Psoas muscle (tissue), 8 donors: Measurements from ENCODE around the gene SRXN1. TPM values are rescaled to one million over a fixed set of nuclear protein-coding genes. Genes with fewer than 3 reads are reported as not detected.

Source experiments
- ATAC-seq, 4 donors: fragments of 200-7000 bp; cut with Tn5 transposase; one replicate each; pipeline ENCODE4 v1.9.1; 2020; ENCODE audit warnings: moderate library complexity in 3 of 4, mild to moderate bottlenecking in 2 of 4
- DNase-seq, 2 donors: peaks; one replicate each; pipeline ENCODE4 v3.0.0-alpha.2; 2020
- H3K27ac ChIP-seq: fragments of 200-600 bp; one replicate; pipeline ENCODE4 v1.8.0; 2022
- H3K27me3 ChIP-seq, 3 donors: fragments of 200-600 bp in 1 of 3; one replicate each; pipeline versions ENCODE4 v1.6.1 to v1.8.0; 2013 to 2022; ENCODE audit warnings: low read length in 2 of 3, mild to moderate bottlenecking in 2 of 3, moderate library complexity in 1 of 3; ENCODE audit not compliant: insufficient read depth in 3 of 3
- H3K36me3 ChIP-seq, 2 donors: fragments of 200-600 bp in 1 of 2; one replicate each; pipeline versions ENCODE4 v1.6.1 to v1.8.0; 2013 to 2022; ENCODE audit warnings: low read depth in 1 of 2, mild to moderate bottlenecking in 1 of 2, moderate library complexity in 1 of 2; ENCODE audit not compliant: insufficient read depth in 1 of 2
- H3K4me1 ChIP-seq: fragments of 200-600 bp; one replicate; pipeline ENCODE4 v1.8.0; 2022
- H3K4me3 ChIP-seq: fragments of 200-600 bp; one replicate; pipeline ENCODE4 v1.8.0; 2022; ENCODE audit warnings: mild to moderate bottlenecking
- H3K9me3 ChIP-seq: fragments of 200-600 bp; one replicate; pipeline ENCODE4 v1.8.0; 2022
- WGBS, 3 donors: extraction: QIAGEN DNeasy Blood & Tissue Kit; methylation state at CpG; one replicate each; pipeline versions ENCODE4 v1.1.6 to v1.1.7; 2013; 5-methylcytosine and 5-hydroxymethylcytosine counted together
- intact Hi-C, 2 donors: fragments of 100-400 bp; cut with DNase I; formaldehyde crosslinking; loops; one replicate each; pipeline versions ENCODE4 v1.11.0 to v1.14.2; 2022
- polyA plus RNA-seq, 3 donors: library from polyadenylated mRNA; stranded (reverse); fragments of 200-250 nt; gene quantifications; one replicate each; pipeline ENCODE4 v1.2.3, GENCODE V29; 2013
- total RNA-seq, 4 donors: library from RNA; stranded (reverse); fragmentation: NEBNext Ultra II Directional in 2 of 4; extraction: Animal tissue kit (Norgen Biotek cat#: 25700) in 2 of 4; gene quantifications; one replicate each; pipeline versions ENCODE4 v1.2.1 to v1.2.4, GENCODE V29; 2021 to 2023
- TF ChIP-seq, protein P1 (sequence below): fragments of 200-600 bp; IDR thresholded peaks from one replicate; pipeline ENCODE4 v1.8.0; 2022; ENCODE audit warnings: antibody characterized with exemption
- donor health status: healthy with polysubstance abuse.
- donor health status: DM: no; HTN: no; CAD: no; lungs with moderate emphysema.
- donor health status: Bipolar disorder and iron deficiency.
- donor health status: healthy.
- donor health status: DM: yes; HTN: yes; CAD: no.
- donor health status: DM: no; HTN: no; CAD: no.
- donor health status: DM: no; HTN: no; CAD: no.
- donor health status: DM: yes; HTN: yes; CAD: no.

Gene SRXN1
- total and polyA plus RNA-seq, 7 donors: 30.7 to 172 (median 69.6) TPM

DNA sequence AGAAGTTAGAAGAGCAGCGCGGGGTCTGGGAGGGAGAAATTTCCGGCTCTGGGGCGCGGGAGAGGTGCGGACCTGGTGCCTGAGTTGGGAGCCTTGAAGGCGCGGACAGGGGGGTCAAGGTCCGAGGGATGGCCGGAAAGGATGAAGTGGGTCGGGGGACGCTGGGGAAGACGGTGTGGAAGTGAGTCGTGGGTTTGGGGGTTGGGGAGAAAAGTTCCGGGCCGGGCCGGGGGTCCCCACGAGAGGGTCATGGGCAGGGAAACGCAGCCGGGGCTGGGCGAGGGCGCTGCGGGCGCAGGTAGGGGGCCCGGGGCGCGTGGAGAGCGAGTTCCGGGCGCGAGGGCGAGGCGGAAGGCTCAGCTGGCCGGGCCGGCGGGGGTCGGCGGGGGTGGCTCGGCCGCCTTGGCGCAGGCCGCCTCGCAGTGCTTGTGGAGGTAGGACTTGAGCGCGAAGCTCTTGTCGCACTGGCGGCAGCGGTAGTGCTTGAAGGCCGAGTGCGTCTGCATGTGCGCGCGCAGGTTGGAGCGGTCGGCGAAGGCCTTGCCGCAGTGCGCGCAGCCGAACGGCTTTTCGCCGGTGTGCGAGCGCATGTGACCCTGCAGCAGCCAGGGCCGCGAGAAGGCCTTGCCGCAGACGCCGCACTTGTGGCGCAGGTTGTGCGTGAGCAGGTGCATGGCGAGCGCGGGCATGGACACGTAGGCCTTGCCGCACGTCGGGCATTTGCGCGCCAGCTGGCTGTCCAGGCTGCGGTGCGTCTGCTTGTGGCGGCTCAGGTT is 10.5 kb upstream of the SRXN1 start:
- peaks cover 7% of the 10 kb centered on the region for H3K4me1 ChIP-seq
- peak overlapping the region; percentile 28 for H3K4me3 ChIP-seq
- intact Hi-C loops: loop anchor here (10.0 kb wide), 1 partner anchor 309 kb away; no protein-coding TSS in a partner anchor
- no peaks in the 10 kb centered on the region for H3K36me3 ChIP-seq
- no peak overlapping the region for H3K27ac ChIP-seq
- WGBS, 3 donors: 5 to 6% (median 6%) methylated on average over 65 to 84 of the region's 84 CpGs
- TF ChIP-seq, protein P1, sequence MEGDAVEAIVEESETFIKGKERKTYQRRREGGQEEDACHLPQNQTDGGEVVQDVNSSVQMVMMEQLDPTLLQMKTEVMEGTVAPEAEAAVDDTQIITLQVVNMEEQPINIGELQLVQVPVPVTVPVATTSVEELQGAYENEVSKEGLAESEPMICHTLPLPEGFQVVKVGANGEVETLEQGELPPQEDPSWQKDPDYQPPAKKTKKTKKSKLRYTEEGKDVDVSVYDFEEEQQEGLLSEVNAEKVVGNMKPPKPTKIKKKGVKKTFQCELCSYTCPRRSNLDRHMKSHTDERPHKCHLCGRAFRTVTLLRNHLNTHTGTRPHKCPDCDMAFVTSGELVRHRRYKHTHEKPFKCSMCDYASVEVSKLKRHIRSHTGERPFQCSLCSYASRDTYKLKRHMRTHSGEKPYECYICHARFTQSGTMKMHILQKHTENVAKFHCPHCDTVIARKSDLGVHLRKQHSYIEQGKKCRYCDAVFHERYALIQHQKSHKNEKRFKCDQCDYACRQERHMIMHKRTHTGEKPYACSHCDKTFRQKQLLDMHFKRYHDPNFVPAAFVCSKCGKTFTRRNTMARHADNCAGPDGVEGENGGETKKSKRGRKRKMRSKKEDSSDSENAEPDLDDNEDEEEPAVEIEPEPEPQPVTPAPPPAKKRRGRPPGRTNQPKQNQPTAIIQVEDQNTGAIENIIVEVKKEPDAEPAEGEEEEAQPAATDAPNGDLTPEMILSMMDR: no peak
- no peaks in the 10 kb centered on the region for H3K9me3 ChIP-seq
- no peak for ATAC-seq
- H3K27me3 ChIP-seq: peaks cover 0 to 52% (median 25%) of the 10 kb centered on the region in 3 donors
- DNase-seq: no peak

GRCh38 chr20:662277-663192 is 9.5 kb upstream of the SRXN1 start:
- intact Hi-C loops: loop anchor here (10.0 kb wide), 1 partner anchor 308 kb away; no protein-coding TSS in a partner anchor
- ATAC-seq (no peak), DNase-seq (no peak)
- 16 to 26% (median 25%) methylated on average over 15 to 16 of the region's 16 CpGs for WGBS, 3 donors
- no peak overlapping the region for H3K4me3 ChIP-seq
- no peak overlapping the region for H3K27ac ChIP-seq
- H3K36me3 ChIP-seq: no peaks in the 10 kb centered on the region
- H3K27me3 ChIP-seq: peaks cover 0 to 55% (median 25%) of the 10 kb centered on the region in 3 donors
- H3K9me3 ChIP-seq: no peaks in the 10 kb centered on the region
- peaks cover 7% of the 10 kb centered on the region for H3K4me1 ChIP-seq
- TF ChIP-seq, protein P1: no peak

DNA sequence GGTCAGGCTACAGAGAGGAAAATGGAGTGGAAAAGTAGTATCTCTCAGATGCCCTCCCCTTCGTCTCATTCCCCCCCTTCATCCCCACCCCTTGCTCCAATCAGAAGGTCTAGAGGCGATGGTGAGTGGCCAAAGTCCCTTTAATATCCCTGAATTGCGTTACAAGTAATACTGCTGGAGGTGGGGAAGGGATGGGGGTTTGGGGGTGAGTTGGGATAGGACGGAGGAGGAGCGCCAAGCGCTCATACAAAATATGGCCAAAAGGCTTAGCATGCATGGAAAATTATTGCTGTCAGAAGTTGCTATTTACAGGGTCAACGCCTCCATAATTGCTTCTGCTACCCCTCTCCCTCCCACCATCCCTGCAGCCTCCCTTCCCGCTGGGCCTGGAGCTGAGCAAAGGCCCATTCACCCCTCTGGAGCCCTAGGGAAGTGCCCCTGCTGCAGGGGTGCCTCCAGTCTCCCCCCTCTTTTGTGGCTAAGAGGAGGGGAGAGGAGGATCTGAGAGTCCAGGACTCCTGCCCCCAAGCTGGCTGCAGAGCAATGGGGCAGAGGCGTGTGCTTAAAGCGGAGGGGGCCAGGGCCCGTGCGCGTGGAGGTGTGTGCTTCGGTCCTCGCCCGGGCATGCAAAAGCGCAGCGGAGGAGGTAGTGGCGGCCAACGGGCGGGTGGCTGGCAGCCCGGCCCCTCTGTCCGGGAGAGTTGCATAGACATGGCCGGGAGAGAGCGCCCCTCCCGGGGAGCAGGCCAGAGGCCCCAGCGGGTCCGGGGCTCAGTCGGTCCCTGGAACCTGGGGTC is 8.7 kb upstream of the SRXN1 start:
- H3K27ac ChIP-seq: no peak overlapping the region
- H3K27me3 ChIP-seq: peaks cover 0 to 55% (median 25%) of the 10 kb centered on the region in 3 donors
- DNase-seq (no peak), ATAC-seq (no peak)
- H3K4me1 ChIP-seq: no peaks in the 10 kb centered on the region
- H3K4me3 ChIP-seq: no peak overlapping the region
- no peaks in the 10 kb centered on the region for H3K9me3 ChIP-seq
- TF ChIP-seq, protein P1: no peak
- WGBS, 3 donors: 18 to 21% (median 21%) methylated on average over 29 of the region's 29 CpGs
- intact Hi-C loops: loop anchor here (10.0 kb wide), 1 partner anchor 307 kb away; no protein-coding TSS in a partner anchor
- H3K36me3 ChIP-seq: no peaks in the 10 kb centered on the region

DNA sequence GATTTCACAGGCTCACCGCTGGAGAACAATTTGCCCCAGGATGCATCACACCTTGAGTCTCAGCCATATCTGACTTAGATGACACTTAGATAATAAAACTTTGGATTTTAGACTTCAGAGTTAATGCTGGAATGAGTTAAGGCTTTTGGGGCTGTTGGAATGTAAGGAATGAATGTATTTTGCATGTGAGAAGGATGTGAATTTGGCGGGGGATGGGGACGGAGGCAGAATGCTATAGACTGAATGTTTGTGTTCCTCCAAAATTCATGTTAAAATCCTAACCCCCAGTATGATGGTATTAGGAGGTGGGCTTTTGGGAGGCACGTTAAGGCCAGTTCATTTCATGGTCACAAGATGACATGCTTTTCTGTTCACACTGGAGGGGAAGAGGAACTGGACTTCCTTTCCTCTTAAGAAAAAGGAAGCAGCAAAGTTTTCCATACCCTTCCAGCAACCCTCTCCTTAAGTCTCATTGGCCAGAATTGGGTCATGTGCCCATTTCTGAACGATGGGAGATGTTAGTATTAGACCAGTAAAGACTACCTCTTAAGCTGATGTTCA is 5.8 kb upstream of the SRXN1 start:
- intact Hi-C loops: loop anchor here in 1 of 2 donors (10.0 kb wide), 2 partner anchors 174 to 176 kb away; partner anchors contain the start of gene FAM110A

More for the DNA sequence above, 5.8 kb upstream of the SRXN1 start:
- DNase-seq (no peak), ATAC-seq (no peak)
- 32 to 39% (median 35%) methylated on average over 5 of the region's 5 CpGs for WGBS, 3 donors
- Histone ChIP-seq H3K27me3 (peaks cover 0 to 36% (median 20%) of the 10 kb centered on the region in 3 donors), H3K36me3 (no peaks in the 10 kb centered on the region), H3K4me1 (peaks cover 9% of the 10 kb centered on the region), H3K4me3 (no peak overlapping the region), H3K27ac (no peak overlapping the region), H3K9me3 (no peaks in the 10 kb centered on the region)
- TF ChIP-seq, protein P1: no peak
